IgD-negative memory B cell (primary cell): ENCODE results near the gene NOM1. TPM values are rescaled to one million over a fixed set of nuclear protein-coding genes. Genes with fewer than 3 reads are reported as not detected.

Experiments
- H3K27ac Mint-ChIP-seq, 3 donors: one replicate each; pipeline ENCODE4 v1.8.0; 2020 to 2022; ENCODE audit warnings: mild to moderate bottlenecking in 3 of 3, mixed read lengths in 3 of 3, moderate library complexity in 1 of 3
- H3K27me3 Mint-ChIP-seq: one replicate; pipeline ENCODE4 v1.8.0; 2021; ENCODE audit warnings: mixed read lengths
- H3K36me3 Mint-ChIP-seq: one replicate; pipeline ENCODE4 v1.8.0; 2020; ENCODE audit warnings: mild to moderate bottlenecking, mixed read lengths
- H3K4me1 Mint-ChIP-seq, 3 donors: one replicate each; pipeline ENCODE4 v1.8.0; 2020 to 2022; ENCODE audit warnings: mixed read lengths in 3 of 3, mild to moderate bottlenecking in 1 of 3
- H3K4me3 Mint-ChIP-seq, 4 donors: one replicate each; pipeline ENCODE4 v1.8.0; 2020 to 2022; ENCODE audit warnings: mild to moderate bottlenecking in 4 of 4, mixed read lengths in 4 of 4, moderate library complexity in 3 of 4
- H3K9me3 Mint-ChIP-seq, 3 donors: one replicate each; pipeline ENCODE4 v1.8.0; 2020 to 2021; ENCODE audit warnings: mixed read lengths in 3 of 3, mild to moderate bottlenecking in 1 of 3
- polyA plus RNA-seq: library from polyadenylated mRNA; unstranded; fragments of 300-500 nt; fragmentation: Illumina TruSeq; gene quantifications from one replicate; pipeline ENCODE4 v1.2.3, GENCODE V29; 2021

Gene NOM1
- polyA plus RNA-seq, 1 donor from 2014 or later, result 9.4 TPM

GRCh38 chr7:157020514-157021070, 71.1 kb downstream of the NOM1 start:
- Mint-ChIP-seq H3K9me3 (peaks cover 0 to 4% (median 0%) of the 10 kb centered on the region in 3 donors), H3K27ac (peak overlapping the region in 1 of 3 donors; percentile 73), H3K36me3 (no peaks in the 10 kb centered on the region), H3K4me1 (peaks cover 9 to 13% (median 11%) of the 10 kb centered on the region in 3 donors), H3K4me3 (peak overlapping the region in 1 of 4 donors; percentile 27), H3K27me3 (peaks cover 61% of the 10 kb centered on the region)

- Mint-ChIP-seq H3K27ac (no peak overlapping the region), H3K9me3 (peaks cover 0 to 4% (median 0%) of the 10 kb centered on the region in 3 donors), H3K36me3 (no peaks in the 10 kb centered on the region), H3K27me3 (peaks cover 54% of the 10 kb centered on the region), H3K4me3 (no peak overlapping the region), H3K4me1 (peaks cover 7 to 11% (median 8%) of the 10 kb centered on the region in 3 donors)
Measured at GRCh38 chr7:157021071-157021870, 71.8 kb downstream of the NOM1 start.

- Mint-ChIP-seq H3K27me3 (peaks cover 52% of the 10 kb centered on the region), H3K4me3 (peak overlapping the region in 2 of 4 donors; percentile 32 to 43), H3K4me1 (peaks cover 4 to 8% (median 6%) of the 10 kb centered on the region in 3 donors)
Measured at GRCh38 chr7:157021871-157022680, 72.6 kb downstream of the NOM1 start.

More at GRCh38 chr7:157021871-157022680, 72.6 kb downstream of the NOM1 start:
- Mint-ChIP-seq H3K27ac (peak overlapping the region; percentile 22 to 76 (median 56)), H3K9me3 (peaks cover 0 to 4% (median 0%) of the 10 kb centered on the region in 3 donors), H3K36me3 (no peaks in the 10 kb centered on the region)

Other genes starting within 250 kb of the NOM1 start
- gene LMBR1, start 56.5 kb upstream of the NOM1 start, polyA plus RNA-seq, result 29.2 TPM
- not detected for gene MNX1, start 61.0 kb downstream of the NOM1 start, polyA plus RNA-seq
- 15.1 TPM for gene UBE3C, start 189.2 kb downstream of the NOM1 start, polyA plus RNA-seq